ENCODE measurements around the gene MYORG. TPM values are rescaled to one million over a fixed set of nuclear protein-coding genes. Genes with fewer than 3 reads are reported as not detected.
"Not testable (repeated sequence)": the region's sequence is repeated elsewhere in the genome, so short reads cannot be mapped to it uniquely, and the experiment has no call there.

The MYORG gene
- polyA plus RNA-seq, 5 donors, result 2.4 to 4.6 (median 3.8) TPM

GRCh38 chr9:34370335-34370969 lies 6.2 kb downstream of the MYORG start:
- no peak for DNase-seq

- no peak for DNase-seq
These were observed 7.1 kb downstream of the MYORG start for GRCh38 chr9:34369636-34370035.

- DNase-seq, result not testable (repeated sequence)
These were observed 7.9 kb downstream of the MYORG start for GRCh38 chr9:34368796-34369195.

GRCh38 chr9:34367751-34368410 lies 8.8 kb downstream of the MYORG start:
- not testable (repeated sequence) for DNase-seq

- DNase-seq, result no peak
These were observed 10.3 kb downstream of the MYORG start for GRCh38 chr9:34366365-34366764.

GRCh38 chr9:34365282-34365681 lies 11.4 kb downstream of the MYORG start:
- no peak for DNase-seq

GRCh38 chr9:34363619-34364351 lies 12.9 kb downstream of the MYORG start:
- no peak for DNase-seq

GRCh38 chr9:34362614-34363214 lies 14.0 kb downstream of the MYORG start:
- DNase-seq, result no peak

GRCh38 chr9:34352957-34353356 lies 23.7 kb downstream of the MYORG start:
- DNase-seq, result not testable (repeated sequence)

GRCh38 chr9:34352122-34352652 lies 24.5 kb downstream of the MYORG start:
- DNase-seq, result not testable (repeated sequence)

GRCh38 chr9:34349324-34349723 lies 27.4 kb downstream of the MYORG start:
- no peak for DNase-seq

- DNase-seq, result no peak
These were observed 28.9 kb downstream of the MYORG start for GRCh38 chr9:34347800-34348158.

GRCh38 chr9:34346873-34347799 lies 29.6 kb downstream of the MYORG start:
- no peak for DNase-seq

GRCh38 chr9:34343605-34344004 lies 33.1 kb downstream of the MYORG start:
- DNase-seq, result no peak

- no peak for DNase-seq
These were observed 33.6 kb downstream of the MYORG start for GRCh38 chr9:34343090-34343489.

- no peak for DNase-seq
These were observed 34.9 kb downstream of the MYORG start for GRCh38 chr9:34341659-34342295.

- no peak for DNase-seq
These were observed 37.9 kb downstream of the MYORG start for GRCh38 chr9:34338665-34339385.

- DNase-seq, result not testable (repeated sequence)
These were observed 38.6 kb downstream of the MYORG start for GRCh38 chr9:34338079-34338478.

GRCh38 chr9:34337403-34337802 lies 39.3 kb downstream of the MYORG start:
- no peak for DNase-seq

- no peak for DNase-seq
These were observed 41.3 kb downstream of the MYORG start for GRCh38 chr9:34335376-34335775.
